OCI-LY1 (cell line): ENCODE results near the gene SPINK5.

ENCODE experiments used
- H2AFZ ChIP-seq: fragments of 200-600 bp; sonication (generic), shearing (Covaris generic); 2 replicates; pipeline ENCODE4 v1.6.0; 2014; ENCODE audit warnings: antibody characterized with exemption, mild to moderate bottlenecking, low read length
- H3F3A ChIP-seq: fragments of 200-600 bp; sonication (generic), shearing (Covaris generic); 2 replicates; pipeline ENCODE4 v1.6.0; 2014; ENCODE audit warnings: mild to moderate bottlenecking, antibody characterized with exemption, low read length, moderate library complexity; ENCODE audit not compliant: insufficient read depth
- H3K27ac ChIP-seq: fragments of 200-600 bp; sonication (generic); 2 replicates; pipeline ENCODE4 v1.5.1; 2014; ENCODE audit warnings: low read length, mixed run types, mild to moderate bottlenecking, low read depth; ENCODE audit not compliant: poor library complexity, severe bottlenecking
- H3K27me3 ChIP-seq: fragments of 200-600 bp; sonication (generic); 2 replicates; pipeline ENCODE4 v1.6.0; 2014; ENCODE audit warnings: antibody characterized with exemption, mild to moderate bottlenecking, low read length, moderate library complexity; ENCODE audit not compliant: insufficient read depth
- H3K36me3 ChIP-seq: fragments of 200-600 bp; sonication (generic); 2 replicates; pipeline ENCODE4 v1.6.1; 2014; ENCODE audit warnings: mild to moderate bottlenecking, antibody characterized with exemption, low read length, moderate library complexity, mixed read lengths; ENCODE audit not compliant: insufficient read depth
- H3K4me1 ChIP-seq: fragments of 200-600 bp; sonication (generic); 2 replicates; pipeline ENCODE4 v1.5.1; 2014; ENCODE audit warnings: mild to moderate bottlenecking, low read length, moderate library complexity; ENCODE audit not compliant: insufficient read depth, severe bottlenecking
- H3K4me2 ChIP-seq: fragments of 200-600 bp; sonication (generic), shearing (Covaris generic); 2 replicates; pipeline ENCODE4 v1.6.1; 2014; ENCODE audit warnings: low read length
- H3K4me3 ChIP-seq: fragments of 200-600 bp; sonication (generic); 2 replicates; pipeline ENCODE4 v1.5.1; 2014; ENCODE audit warnings: low read length, low read depth, mild to moderate bottlenecking, mixed read lengths; ENCODE audit not compliant: poor library complexity, severe bottlenecking
- H3K79me2 ChIP-seq: fragments of 200-600 bp; shearing (Covaris generic); 2 replicates; pipeline ENCODE4 v1.6.1; 2016; ENCODE audit warnings: mixed run types, low read length, mixed read lengths; ENCODE audit not compliant: insufficient read depth
- H3K9ac ChIP-seq: fragments of 200-600 bp; sonication (generic), shearing (Covaris generic); 2 replicates; pipeline ENCODE4 v1.6.1; 2014; ENCODE audit warnings: mild to moderate bottlenecking, low read length, mixed read lengths
- H3K9me2 ChIP-seq: fragments of 200-600 bp; sonication (generic), shearing (Covaris generic); 2 replicates; pipeline ENCODE4 v1.6.1; 2014; ENCODE audit warnings: low read depth, mild to moderate bottlenecking, low read length, mixed read lengths
- H3K9me3 ChIP-seq: fragments of 200-600 bp; shearing (Covaris generic); 2 replicates; pipeline ENCODE4 v1.6.1; 2014; ENCODE audit warnings: low read length, mixed read lengths
- H4K20me1 ChIP-seq: fragments of 200-600 bp; sonication (generic), shearing (Covaris generic); 2 replicates; pipeline ENCODE4 v1.6.0; 2016; ENCODE audit warnings: mild to moderate bottlenecking, low read length; ENCODE audit not compliant: insufficient read depth
- EZH2 ChIP-seq: fragments of 200-600 bp; sonication (generic), shearing (Covaris generic); IDR thresholded peaks from 2 replicates; pipeline ENCODE4 v1.8.0; 2017; ENCODE audit warnings: borderline replicate concordance, mixed run types, mild to moderate bottlenecking, antibody characterized with exemption, low read length, moderate library complexity, mixed read lengths
- TF ChIP-seq, protein P1 (sequence below): fragments of 200-600 bp; sonication (generic), shearing (Covaris generic); IDR thresholded peaks from 2 replicates; pipeline ENCODE4 v1.5.1; 2017; ENCODE audit warnings: mild to moderate bottlenecking, antibody characterized with exemption, low read length, moderate library complexity, mixed read lengths

The SPINK5 gene

DNA sequence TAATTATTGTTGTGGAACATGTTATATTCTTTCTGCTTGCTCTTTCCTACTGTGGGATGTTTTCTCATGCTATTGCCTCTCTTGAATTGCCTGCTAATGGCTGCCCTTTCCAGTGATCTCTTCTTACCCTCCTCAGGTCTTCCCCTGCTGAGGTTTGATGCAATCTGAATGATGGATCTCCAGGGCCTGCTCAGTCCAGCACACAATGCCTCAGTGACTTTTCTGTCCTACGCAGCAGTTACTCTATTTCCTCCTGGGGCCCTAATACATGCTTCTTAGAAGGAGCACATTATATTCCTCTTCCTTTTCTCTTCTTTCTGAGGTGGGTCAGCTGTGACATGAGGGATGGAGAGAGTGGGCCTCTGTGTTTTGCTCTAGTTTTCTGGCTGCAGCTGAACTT, 104.5 kb downstream of the SPINK5 start, which contains the start of gene SPINK14:
TSS of gene SPINK14 (plus strand) at position 301 of the 400 bp plus-strand sequence. CDS start 1,187 bp downstream, outside the sequence.
- no peaks in the 10 kb centered on the region for H3K9me3 ChIP-seq
- no peak within 1 kb of the TSS for H3K9ac ChIP-seq
- TF ChIP-seq, protein P1, sequence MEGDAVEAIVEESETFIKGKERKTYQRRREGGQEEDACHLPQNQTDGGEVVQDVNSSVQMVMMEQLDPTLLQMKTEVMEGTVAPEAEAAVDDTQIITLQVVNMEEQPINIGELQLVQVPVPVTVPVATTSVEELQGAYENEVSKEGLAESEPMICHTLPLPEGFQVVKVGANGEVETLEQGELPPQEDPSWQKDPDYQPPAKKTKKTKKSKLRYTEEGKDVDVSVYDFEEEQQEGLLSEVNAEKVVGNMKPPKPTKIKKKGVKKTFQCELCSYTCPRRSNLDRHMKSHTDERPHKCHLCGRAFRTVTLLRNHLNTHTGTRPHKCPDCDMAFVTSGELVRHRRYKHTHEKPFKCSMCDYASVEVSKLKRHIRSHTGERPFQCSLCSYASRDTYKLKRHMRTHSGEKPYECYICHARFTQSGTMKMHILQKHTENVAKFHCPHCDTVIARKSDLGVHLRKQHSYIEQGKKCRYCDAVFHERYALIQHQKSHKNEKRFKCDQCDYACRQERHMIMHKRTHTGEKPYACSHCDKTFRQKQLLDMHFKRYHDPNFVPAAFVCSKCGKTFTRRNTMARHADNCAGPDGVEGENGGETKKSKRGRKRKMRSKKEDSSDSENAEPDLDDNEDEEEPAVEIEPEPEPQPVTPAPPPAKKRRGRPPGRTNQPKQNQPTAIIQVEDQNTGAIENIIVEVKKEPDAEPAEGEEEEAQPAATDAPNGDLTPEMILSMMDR, result no peak
- no peak for TF ChIP-seq EZH2
- H3F3A ChIP-seq, result no peaks in the 10 kb centered on the region
- no peaks in the 10 kb centered on the region for H3K79me2 ChIP-seq
- no peak within 1 kb of the TSS for H3K4me3 ChIP-seq
- no peaks in the 10 kb centered on the region for H3K4me1 ChIP-seq
- no peak within 1 kb of the TSS for H2AFZ ChIP-seq
- no peak within 1 kb of the TSS for H3K27ac ChIP-seq
- H3K36me3 ChIP-seq, result no peaks in the 10 kb centered on the region
- H3K9me2 ChIP-seq, result no peaks in the 10 kb centered on the region
- H3K4me2 ChIP-seq, result no peak within 1 kb of the TSS
- H4K20me1 ChIP-seq, result no peaks in the 10 kb centered on the region
- no peaks in the 10 kb centered on the region for H3K27me3 ChIP-seq

GRCh38 chr5:148172377-148172776, 108.6 kb downstream of the SPINK5 start:
- no peaks in the 10 kb centered on the region for H3K27me3 ChIP-seq
- H4K20me1 ChIP-seq, result no peaks in the 10 kb centered on the region
- no peak overlapping the region for H3K9ac ChIP-seq
- no peaks in the 10 kb centered on the region for H3K79me2 ChIP-seq
- no peak overlapping the region for H2AFZ ChIP-seq
- H3K36me3 ChIP-seq, result no peaks in the 10 kb centered on the region
- no peak overlapping the region for H3K4me2 ChIP-seq
- H3K4me3 ChIP-seq, result no peak overlapping the region
- H3K9me2 ChIP-seq, result no peaks in the 10 kb centered on the region
- no peak overlapping the region for H3K27ac ChIP-seq
- TF ChIP-seq EZH2, result no peak
- TF ChIP-seq, protein P1, result no peak
- no peaks in the 10 kb centered on the region for H3K4me1 ChIP-seq
- no peaks in the 10 kb centered on the region for H3K9me3 ChIP-seq
- no peaks in the 10 kb centered on the region for H3F3A ChIP-seq

DNA sequence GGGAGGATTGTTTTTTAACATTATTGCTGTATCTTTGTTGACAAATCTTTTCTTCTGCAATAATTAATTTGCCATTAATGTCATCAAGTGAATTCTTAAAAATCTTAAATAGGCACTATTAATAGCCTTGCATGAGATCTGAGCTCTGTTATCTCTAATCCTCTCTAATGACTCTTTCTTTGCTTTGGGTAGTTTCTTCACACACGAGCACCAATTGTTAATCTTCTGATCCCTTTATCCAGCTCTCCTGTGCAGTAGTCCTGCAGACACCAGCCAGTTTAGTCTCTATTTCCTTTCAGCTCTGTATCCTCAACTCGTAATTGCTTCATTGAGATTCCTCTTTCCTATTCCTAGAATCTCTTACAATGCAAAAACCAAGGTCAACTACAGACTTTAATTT, 112.7 kb downstream of the SPINK5 start:
- no peaks in the 10 kb centered on the region for H3K9me3 ChIP-seq
- H3F3A ChIP-seq, result no peaks in the 10 kb centered on the region
- H3K79me2 ChIP-seq, result no peaks in the 10 kb centered on the region
- TF ChIP-seq EZH2, result no peak
- TF ChIP-seq, protein P1, result no peak
- H3K4me2 ChIP-seq, result no peak overlapping the region
- H3K9ac ChIP-seq, result no peak overlapping the region
- no peaks in the 10 kb centered on the region for H3K27me3 ChIP-seq
- no peak overlapping the region for H2AFZ ChIP-seq
- H3K36me3 ChIP-seq, result no peaks in the 10 kb centered on the region
- no peaks in the 10 kb centered on the region for H3K9me2 ChIP-seq
- H3K27ac ChIP-seq, result no peak overlapping the region
- H4K20me1 ChIP-seq, result no peaks in the 10 kb centered on the region
- no peak overlapping the region for H3K4me3 ChIP-seq
- no peaks in the 10 kb centered on the region for H3K4me1 ChIP-seq
